ENCODE measurements around the gene PCNX3.

The PCNX3 gene

DNA sequence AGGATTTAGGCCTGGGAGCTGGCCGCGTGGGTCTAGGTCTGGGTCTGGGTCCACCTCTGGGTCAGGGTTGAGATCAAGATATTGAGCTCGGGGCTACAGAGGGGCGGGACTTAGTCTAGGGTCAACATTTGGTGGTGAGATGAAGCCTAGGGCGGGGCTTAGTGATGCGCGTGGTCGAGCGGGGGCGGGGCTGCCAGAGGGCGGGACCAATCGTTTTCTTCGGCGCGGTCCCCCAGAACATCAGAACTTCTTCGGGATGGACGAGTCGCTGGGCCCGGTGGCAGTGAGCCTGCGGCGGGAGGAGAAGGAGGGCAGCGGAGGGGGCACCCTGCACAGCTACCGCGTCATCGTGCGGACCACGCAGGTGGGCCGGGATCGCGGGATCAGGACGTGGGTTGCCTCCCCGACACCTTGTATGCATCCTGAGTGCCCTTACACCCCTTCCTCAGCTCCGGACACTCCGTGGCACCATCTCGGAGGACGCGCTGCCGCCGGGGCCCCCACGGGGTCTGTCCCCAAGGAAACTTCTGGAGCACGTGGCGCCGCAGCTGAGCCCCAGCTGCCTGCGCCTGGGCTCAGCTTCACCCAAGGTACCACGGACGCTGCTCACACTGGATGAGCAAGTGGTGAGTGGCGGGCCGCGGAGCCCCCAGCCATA, 26.6 kb downstream of the PCNX3 start:
- H3K79me2 ChIP-seq (ENCODE audit: insufficient read depth, low read length) = peaks cover 8% of the 10 kb centered on the region
- H3K4me2 ChIP-seq (ENCODE audit: insufficient read depth, low read length) = no peak overlapping the region
- no peak for TF ChIP-seq EZH2 (IDR thresholded peaks at IDR 0.05; ENCODE audit: borderline replicate concordance, low read depth, low read length, severe bottlenecking)
- TF ChIP-seq, protein P1, sequence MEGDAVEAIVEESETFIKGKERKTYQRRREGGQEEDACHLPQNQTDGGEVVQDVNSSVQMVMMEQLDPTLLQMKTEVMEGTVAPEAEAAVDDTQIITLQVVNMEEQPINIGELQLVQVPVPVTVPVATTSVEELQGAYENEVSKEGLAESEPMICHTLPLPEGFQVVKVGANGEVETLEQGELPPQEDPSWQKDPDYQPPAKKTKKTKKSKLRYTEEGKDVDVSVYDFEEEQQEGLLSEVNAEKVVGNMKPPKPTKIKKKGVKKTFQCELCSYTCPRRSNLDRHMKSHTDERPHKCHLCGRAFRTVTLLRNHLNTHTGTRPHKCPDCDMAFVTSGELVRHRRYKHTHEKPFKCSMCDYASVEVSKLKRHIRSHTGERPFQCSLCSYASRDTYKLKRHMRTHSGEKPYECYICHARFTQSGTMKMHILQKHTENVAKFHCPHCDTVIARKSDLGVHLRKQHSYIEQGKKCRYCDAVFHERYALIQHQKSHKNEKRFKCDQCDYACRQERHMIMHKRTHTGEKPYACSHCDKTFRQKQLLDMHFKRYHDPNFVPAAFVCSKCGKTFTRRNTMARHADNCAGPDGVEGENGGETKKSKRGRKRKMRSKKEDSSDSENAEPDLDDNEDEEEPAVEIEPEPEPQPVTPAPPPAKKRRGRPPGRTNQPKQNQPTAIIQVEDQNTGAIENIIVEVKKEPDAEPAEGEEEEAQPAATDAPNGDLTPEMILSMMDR (IDR thresholded peaks at IDR 0.05; ENCODE audit: borderline replicate concordance, extremely low read depth, low read length, poor library complexity, severe bottlenecking) = no peak
- no peak overlapping the region for H3K4me3 ChIP-seq (ENCODE audit: low read depth in 1 of 2, low read length in 2 of 2)
- H3K27me3 ChIP-seq (ENCODE audit: insufficient read depth, low read length, poor library complexity) = no peaks in the 10 kb centered on the region
- no peak overlapping the region for H2AFZ ChIP-seq (ENCODE audit: low read depth, low read length)
- DNase-seq (no peak), ATAC-seq (ENCODE audit: insufficient read depth, low read depth) (no peak)
- no peaks in the 10 kb centered on the region for H4K20me1 ChIP-seq (ENCODE audit: insufficient read depth, low read length)
- no peak overlapping the region for H3K9ac ChIP-seq (ENCODE audit: low read depth, low read length)
- peaks cover 29% of the 10 kb centered on the region for H3K36me3 ChIP-seq (ENCODE audit: insufficient read depth, low read length)
- H3K4me1 ChIP-seq (ENCODE audit: insufficient read depth, low read length) = peaks cover 31% of the 10 kb centered on the region
- H3K27ac ChIP-seq (ENCODE audit: low read length) = no peak overlapping the region
- H3K9me3 ChIP-seq (ENCODE audit: insufficient read depth, low read length, severe bottlenecking) = no peaks in the 10 kb centered on the region

GRCh38 chr11:65643971-65644370, 28.4 kb downstream of the PCNX3 start:
- Histone ChIP-seq H4K20me1 (ENCODE audit: insufficient read depth, low read length) (no peaks in the 10 kb centered on the region), H3K4me3 (ENCODE audit: low read depth in 1 of 2, low read length in 2 of 2) (no peak overlapping the region), H3K4me1 (ENCODE audit: insufficient read depth, low read length) (peaks cover 15% of the 10 kb centered on the region), H3K27me3 (ENCODE audit: insufficient read depth, low read length, poor library complexity) (no peaks in the 10 kb centered on the region), H3K79me2 (ENCODE audit: insufficient read depth, low read length) (no peaks in the 10 kb centered on the region; the same call in none of the 2 replicates), H3K36me3 (ENCODE audit: insufficient read depth, low read length) (peaks cover 28% of the 10 kb centered on the region), H3K4me2 (ENCODE audit: insufficient read depth, low read length) (no peak overlapping the region), H3K9me3 (ENCODE audit: insufficient read depth, low read length, severe bottlenecking) (no peaks in the 10 kb centered on the region), H3K27ac (ENCODE audit: low read length) (no peak overlapping the region), H2AFZ (ENCODE audit: low read depth, low read length) (no peak overlapping the region), H3K9ac (ENCODE audit: low read depth, low read length) (no peak overlapping the region)
- ATAC-seq (ENCODE audit: insufficient read depth, low read depth) = no peak
- no peak for TF ChIP-seq EZH2 (IDR thresholded peaks at IDR 0.05; ENCODE audit: borderline replicate concordance, low read depth, low read length, severe bottlenecking)
- TF ChIP-seq, protein P1 (IDR thresholded peaks at IDR 0.05; ENCODE audit: borderline replicate concordance, extremely low read depth, low read length, poor library complexity, severe bottlenecking) = no peak
- no peak for DNase-seq

GRCh38 chr11:65644837-65645236, 29.3 kb downstream of the PCNX3 start:
- TF ChIP-seq EZH2 (IDR thresholded peaks at IDR 0.05; ENCODE audit: borderline replicate concordance, low read depth, low read length, severe bottlenecking) = no peak
- TF ChIP-seq, protein P1 (IDR thresholded peaks at IDR 0.05; ENCODE audit: borderline replicate concordance, extremely low read depth, low read length, poor library complexity, severe bottlenecking) = no peak
- Histone ChIP-seq H3K4me3 (ENCODE audit: low read depth in 1 of 2, low read length in 2 of 2) (no peak overlapping the region), H3K4me2 (ENCODE audit: insufficient read depth, low read length) (no peak overlapping the region), H3K9me3 (ENCODE audit: insufficient read depth, low read length, severe bottlenecking) (no peaks in the 10 kb centered on the region), H3K9ac (ENCODE audit: low read depth, low read length) (no peak overlapping the region), H3K4me1 (ENCODE audit: insufficient read depth, low read length) (peaks cover 6% of the 10 kb centered on the region), H3K36me3 (ENCODE audit: insufficient read depth, low read length) (peaks cover 35% of the 10 kb centered on the region), H3K79me2 (ENCODE audit: insufficient read depth, low read length) (no peaks in the 10 kb centered on the region), H3K27ac (ENCODE audit: low read length) (no peak overlapping the region), H4K20me1 (ENCODE audit: insufficient read depth, low read length) (no peaks in the 10 kb centered on the region), H2AFZ (ENCODE audit: low read depth, low read length) (no peak overlapping the region), H3K27me3 (ENCODE audit: insufficient read depth, low read length, poor library complexity) (no peaks in the 10 kb centered on the region)
- no peak for DNase-seq
- no peak for ATAC-seq (ENCODE audit: insufficient read depth, low read depth)
